Measurements from ENCODE around the gene YPEL5. TPM values are rescaled to one million over a fixed set of nuclear protein-coding genes. Genes with fewer than 3 reads are reported as not detected.

The YPEL5 gene
- polyA plus RNA-seq, 2 donors = 45.5 to 61.5 TPM

- Histone ChIP-seq H3K27me3 (ENCODE audit: control insufficient read depth in 1 of 2, insufficient read depth in 2 of 2, low read length in 2 of 2) (peaks cover 0 to under 1% of the 10 kb centered on the region in 2 donors), H3K4me1 (ENCODE audit: control insufficient read depth in 2 of 2, insufficient read depth in 2 of 2, low read length in 1 of 2) (peaks cover 0 to 7% of the 10 kb centered on the region in 2 donors), H3K27ac (ENCODE audit: low read depth in 2 of 2, low read length in 1 of 2) (peak overlapping the region in 1 of 2 donors; percentile 52), H3K4me3 (ENCODE audit: low read depth in 1 of 2, low read length in 2 of 2) (no peak overlapping the region), H3K9me3 (ENCODE audit: control insufficient read depth in 2 of 2, insufficient read depth in 1 of 2, low read depth in 1 of 2, low read length in 1 of 2) (no peaks in the 10 kb centered on the region), H3K36me3 (ENCODE audit: control insufficient read depth in 2 of 2, insufficient read depth in 2 of 2, low read length in 1 of 2) (no peaks in the 10 kb centered on the region)
- WGBS, 2 donors = 33 to 44% methylated on average over 11 of the region's 11 CpGs
These were observed 32.0 kb downstream of the YPEL5 start for GRCh38 chr2:30178618-30179434.

- Histone ChIP-seq H3K4me3 (ENCODE audit: low read depth in 1 of 2, low read length in 2 of 2) (no peak overlapping the region), H3K27me3 (ENCODE audit: control insufficient read depth in 1 of 2, insufficient read depth in 2 of 2, low read length in 2 of 2) (peaks cover 0 to 2% of the 10 kb centered on the region in 2 donors), H3K36me3 (ENCODE audit: control insufficient read depth in 2 of 2, insufficient read depth in 2 of 2, low read length in 1 of 2) (no peaks in the 10 kb centered on the region), H3K4me1 (ENCODE audit: control insufficient read depth in 2 of 2, insufficient read depth in 2 of 2, low read length in 1 of 2) (peaks cover 0 to 7% of the 10 kb centered on the region in 2 donors), H3K27ac (ENCODE audit: low read depth in 2 of 2, low read length in 1 of 2) (no peak overlapping the region), H3K9me3 (ENCODE audit: control insufficient read depth in 2 of 2, insufficient read depth in 1 of 2, low read depth in 1 of 2, low read length in 1 of 2) (no peaks in the 10 kb centered on the region)
- 95 to 96% methylated on average over 2 of the region's 2 CpGs for WGBS, 2 donors
These were observed 32.7 kb downstream of the YPEL5 start for GRCh38 chr2:30179536-30179935.

GRCh38 chr2:30180226-30180625 lies 33.4 kb downstream of the YPEL5 start:
- no peaks in the 10 kb centered on the region for H3K36me3 ChIP-seq (ENCODE audit: control insufficient read depth in 2 of 2, insufficient read depth in 2 of 2, low read length in 1 of 2)
- no peaks in the 10 kb centered on the region for H3K9me3 ChIP-seq (ENCODE audit: control insufficient read depth in 2 of 2, insufficient read depth in 1 of 2, low read depth in 1 of 2, low read length in 1 of 2)
- H3K27me3 ChIP-seq (ENCODE audit: control insufficient read depth in 1 of 2, insufficient read depth in 2 of 2, low read length in 2 of 2) = peaks cover 0 to 2% of the 10 kb centered on the region in 2 donors
- WGBS, 2 donors = 83 to 86% methylated on average over 3 of the region's 3 CpGs
- peaks cover 0 to 7% of the 10 kb centered on the region in 2 donors for H3K4me1 ChIP-seq (ENCODE audit: control insufficient read depth in 2 of 2, insufficient read depth in 2 of 2, low read length in 1 of 2)
- no peak overlapping the region for H3K4me3 ChIP-seq (ENCODE audit: low read depth in 1 of 2, low read length in 2 of 2)
- H3K27ac ChIP-seq (ENCODE audit: low read depth in 2 of 2, low read length in 1 of 2) = no peak overlapping the region

- H3K4me3 ChIP-seq (ENCODE audit: low read depth in 1 of 2, low read length in 2 of 2) = no peak overlapping the region
- H3K36me3 ChIP-seq (ENCODE audit: control insufficient read depth in 2 of 2, insufficient read depth in 2 of 2, low read length in 1 of 2) = no peaks in the 10 kb centered on the region
- H3K4me1 ChIP-seq (ENCODE audit: control insufficient read depth in 2 of 2, insufficient read depth in 2 of 2, low read length in 1 of 2) = peaks cover 0 to 7% of the 10 kb centered on the region in 2 donors
- WGBS, 2 donors = 69 to 80% methylated on average over 7 of the region's 7 CpGs
- no peaks in the 10 kb centered on the region for H3K9me3 ChIP-seq (ENCODE audit: control insufficient read depth in 2 of 2, insufficient read depth in 1 of 2, low read depth in 1 of 2, low read length in 1 of 2)
- peaks cover 0 to 2% of the 10 kb centered on the region in 2 donors for H3K27me3 ChIP-seq (ENCODE audit: control insufficient read depth in 1 of 2, insufficient read depth in 2 of 2, low read length in 2 of 2)
- H3K27ac ChIP-seq (ENCODE audit: low read depth in 2 of 2, low read length in 1 of 2) = no peak overlapping the region
These were observed 34.4 kb downstream of the YPEL5 start for GRCh38 chr2:30181176-30181575.

GRCh38 chr2:30184035-30184434 lies 37.2 kb downstream of the YPEL5 start:
- H3K4me1 ChIP-seq (ENCODE audit: control insufficient read depth in 2 of 2, insufficient read depth in 2 of 2, low read length in 1 of 2) = peaks cover 0 to 1% of the 10 kb centered on the region in 2 donors
- H3K9me3 ChIP-seq (ENCODE audit: control insufficient read depth in 2 of 2, insufficient read depth in 1 of 2, low read depth in 1 of 2, low read length in 1 of 2) = no peaks in the 10 kb centered on the region
- H3K27ac ChIP-seq (ENCODE audit: low read depth in 2 of 2, low read length in 1 of 2) = no peak overlapping the region
- no peak overlapping the region for H3K4me3 ChIP-seq (ENCODE audit: low read depth in 1 of 2, low read length in 2 of 2)
- H3K27me3 ChIP-seq (ENCODE audit: control insufficient read depth in 1 of 2, insufficient read depth in 2 of 2, low read length in 2 of 2) = peaks cover 0 to 2% of the 10 kb centered on the region in 2 donors
- H3K36me3 ChIP-seq (ENCODE audit: control insufficient read depth in 2 of 2, insufficient read depth in 2 of 2, low read length in 1 of 2) = no peaks in the 10 kb centered on the region
- WGBS, 2 donors = 94 to 95% methylated on average over 5 of the region's 5 CpGs

GRCh38 chr2:30185178-30185577 lies 38.4 kb downstream of the YPEL5 start:
- Histone ChIP-seq H3K4me1 (ENCODE audit: control insufficient read depth in 2 of 2, insufficient read depth in 2 of 2, low read length in 1 of 2) (no peaks in the 10 kb centered on the region), H3K9me3 (ENCODE audit: control insufficient read depth in 2 of 2, insufficient read depth in 1 of 2, low read depth in 1 of 2, low read length in 1 of 2) (no peaks in the 10 kb centered on the region), H3K36me3 (ENCODE audit: control insufficient read depth in 2 of 2, insufficient read depth in 2 of 2, low read length in 1 of 2) (no peaks in the 10 kb centered on the region), H3K4me3 (ENCODE audit: low read depth in 1 of 2, low read length in 2 of 2) (no peak overlapping the region), H3K27ac (ENCODE audit: low read depth in 2 of 2, low read length in 1 of 2) (no peak overlapping the region), H3K27me3 (ENCODE audit: control insufficient read depth in 1 of 2, insufficient read depth in 2 of 2, low read length in 2 of 2) (peaks cover 0 to 2% of the 10 kb centered on the region in 2 donors)
- WGBS, 2 donors = 50 to 61% methylated on average over 4 of the region's 4 CpGs

- Histone ChIP-seq H3K4me3 (ENCODE audit: low read depth in 1 of 2, low read length in 2 of 2) (no peak overlapping the region), H3K27me3 (ENCODE audit: control insufficient read depth in 1 of 2, insufficient read depth in 2 of 2, low read length in 2 of 2) (peaks cover 0 to 2% of the 10 kb centered on the region in 2 donors), H3K4me1 (ENCODE audit: control insufficient read depth in 2 of 2, insufficient read depth in 2 of 2, low read length in 1 of 2) (no peaks in the 10 kb centered on the region), H3K36me3 (ENCODE audit: control insufficient read depth in 2 of 2, insufficient read depth in 2 of 2, low read length in 1 of 2) (no peaks in the 10 kb centered on the region), H3K9me3 (ENCODE audit: control insufficient read depth in 2 of 2, insufficient read depth in 1 of 2, low read depth in 1 of 2, low read length in 1 of 2) (no peaks in the 10 kb centered on the region), H3K27ac (ENCODE audit: low read depth in 2 of 2, low read length in 1 of 2) (no peak overlapping the region)
- WGBS, 2 donors = 78 to 85% methylated on average over 2 of the region's 2 CpGs
These were observed 41.5 kb downstream of the YPEL5 start for GRCh38 chr2:30188292-30188691.

- H3K4me1 ChIP-seq (ENCODE audit: control insufficient read depth in 2 of 2, insufficient read depth in 2 of 2, low read length in 1 of 2) = no peaks in the 10 kb centered on the region
- H3K9me3 ChIP-seq (ENCODE audit: control insufficient read depth in 2 of 2, insufficient read depth in 1 of 2, low read depth in 1 of 2, low read length in 1 of 2) = no peaks in the 10 kb centered on the region
- H3K4me3 ChIP-seq (ENCODE audit: low read depth in 1 of 2, low read length in 2 of 2) = no peak overlapping the region
- no peak overlapping the region for H3K27ac ChIP-seq (ENCODE audit: low read depth in 2 of 2, low read length in 1 of 2)
- H3K36me3 ChIP-seq (ENCODE audit: control insufficient read depth in 2 of 2, insufficient read depth in 2 of 2, low read length in 1 of 2) = no peaks in the 10 kb centered on the region
- WGBS, 2 donors = 92% methylated on average over 13 of the region's 13 CpGs
- no peaks in the 10 kb centered on the region for H3K27me3 ChIP-seq (ENCODE audit: control insufficient read depth in 1 of 2, insufficient read depth in 2 of 2, low read length in 2 of 2)
These were observed 43.8 kb downstream of the YPEL5 start for GRCh38 chr2:30190637-30191036.

- Histone ChIP-seq H3K27ac (ENCODE audit: low read depth in 2 of 2, low read length in 1 of 2) (no peak overlapping the region), H3K36me3 (ENCODE audit: control insufficient read depth in 2 of 2, insufficient read depth in 2 of 2, low read length in 1 of 2) (no peaks in the 10 kb centered on the region), H3K4me3 (ENCODE audit: low read depth in 1 of 2, low read length in 2 of 2) (no peak overlapping the region), H3K4me1 (ENCODE audit: control insufficient read depth in 2 of 2, insufficient read depth in 2 of 2, low read length in 1 of 2) (no peaks in the 10 kb centered on the region), H3K9me3 (ENCODE audit: control insufficient read depth in 2 of 2, insufficient read depth in 1 of 2, low read depth in 1 of 2, low read length in 1 of 2) (no peaks in the 10 kb centered on the region), H3K27me3 (ENCODE audit: control insufficient read depth in 1 of 2, insufficient read depth in 2 of 2, low read length in 2 of 2) (no peaks in the 10 kb centered on the region)
- 94 to 95% methylated on average over 10 of the region's 10 CpGs for WGBS, 2 donors
These were observed 44.3 kb downstream of the YPEL5 start for GRCh38 chr2:30191107-30191506.

GRCh38 chr2:30191819-30192271 lies 45.0 kb downstream of the YPEL5 start:
- 76 to 81% methylated on average over 7 of the region's 7 CpGs for WGBS, 2 donors
- Histone ChIP-seq H3K4me1 (ENCODE audit: control insufficient read depth in 2 of 2, insufficient read depth in 2 of 2, low read length in 1 of 2) (no peaks in the 10 kb centered on the region), H3K36me3 (ENCODE audit: control insufficient read depth in 2 of 2, insufficient read depth in 2 of 2, low read length in 1 of 2) (no peaks in the 10 kb centered on the region), H3K9me3 (ENCODE audit: control insufficient read depth in 2 of 2, insufficient read depth in 1 of 2, low read depth in 1 of 2, low read length in 1 of 2) (no peaks in the 10 kb centered on the region), H3K27me3 (ENCODE audit: control insufficient read depth in 1 of 2, insufficient read depth in 2 of 2, low read length in 2 of 2) (no peaks in the 10 kb centered on the region), H3K27ac (ENCODE audit: low read depth in 2 of 2, low read length in 1 of 2) (no peak overlapping the region), H3K4me3 (ENCODE audit: low read depth in 1 of 2, low read length in 2 of 2) (no peak overlapping the region)

Data from esophagus (tissue), 2 donors.